NCI-H524 treated with DMSO at 0.1 percent for 48 hours (cell line): ENCODE results near the gene S100A12.

ENCODE experiments used
- DNase-seq: peaks from one replicate; lab custom pipeline; 2025; lab: John Stamatoyannopoulos, UW

Gene S100A12

GRCh38 chr1:153397051-153397923, 21.9 kb upstream of the S100A12 start:
- DNase-seq, result peak; percentile 82

GRCh38 chr1:153396461-153396860, 21.0 kb upstream of the S100A12 start:
- no peak for DNase-seq

- DNase-seq, result no peak
Observed at GRCh38 chr1:153395776-153396175, 20.4 kb upstream of the S100A12 start.

- DNase-seq, result no peak
Observed at GRCh38 chr1:153395136-153395685, 19.8 kb upstream of the S100A12 start.

GRCh38 chr1:153394391-153394790, 19.0 kb upstream of the S100A12 start:
- DNase-seq, result no peak

- DNase-seq, result no peak
Observed at GRCh38 chr1:153393926-153394325, 18.5 kb upstream of the S100A12 start.

- DNase-seq, result no peak
Observed at GRCh38 chr1:153392822-153393221, 17.4 kb upstream of the S100A12 start.

GRCh38 chr1:153392258-153392657, 16.8 kb upstream of the S100A12 start:
- no peak for DNase-seq

GRCh38 chr1:153390938-153391710, 15.7 kb upstream of the S100A12 start, which contains the start of gene S100A8:
S100A8 (minus strand) TSS chr1:153391073; CDS start chr1:153390535, 538 bp downstream.
- DNase-seq, result no peak

GRCh38 chr1:153389973-153390879, 14.8 kb upstream of the S100A12 start:
- DNase-seq, result no peak

- DNase-seq, result no peak
Observed at GRCh38 chr1:153389401-153389800, 14.0 kb upstream of the S100A12 start.

- no peak for DNase-seq
Observed at GRCh38 chr1:153387785-153388184, 12.4 kb upstream of the S100A12 start.

- DNase-seq, result no peak
Observed at GRCh38 chr1:153387001-153387400, 11.6 kb upstream of the S100A12 start.

GRCh38 chr1:153386500-153386901, 11.1 kb upstream of the S100A12 start:
- peak; percentile 15 for DNase-seq

- DNase-seq, result no peak
Observed at GRCh38 chr1:153384958-153385580, 9.6 kb upstream of the S100A12 start.

GRCh38 chr1:153380711-153381110, 5.3 kb upstream of the S100A12 start:
- DNase-seq, result no peak

GRCh38 chr1:153379591-153379990, 4.2 kb upstream of the S100A12 start:
- DNase-seq, result no peak

GRCh38 chr1:153374071-153374470, 1.4 kb downstream of the S100A12 start:
- DNase-seq, result no peak

- no peak for DNase-seq
Observed at GRCh38 chr1:153372571-153372970, 2.9 kb downstream of the S100A12 start.

- no peak for DNase-seq
Observed at GRCh38 chr1:153371231-153371630, 4.2 kb downstream of the S100A12 start.

- no peak for DNase-seq
Observed at GRCh38 chr1:153370146-153370545, 5.3 kb downstream of the S100A12 start.
